NCI-H2196 (cell line): ENCODE data around the gene USPL1.

Source experiments
- DNase-seq: peaks from one replicate; lab custom pipeline; 2025; ENCODE audit not compliant: unreplicated experiment; lab: John Stamatoyannopoulos, UW

USPL1 gene

DNA sequence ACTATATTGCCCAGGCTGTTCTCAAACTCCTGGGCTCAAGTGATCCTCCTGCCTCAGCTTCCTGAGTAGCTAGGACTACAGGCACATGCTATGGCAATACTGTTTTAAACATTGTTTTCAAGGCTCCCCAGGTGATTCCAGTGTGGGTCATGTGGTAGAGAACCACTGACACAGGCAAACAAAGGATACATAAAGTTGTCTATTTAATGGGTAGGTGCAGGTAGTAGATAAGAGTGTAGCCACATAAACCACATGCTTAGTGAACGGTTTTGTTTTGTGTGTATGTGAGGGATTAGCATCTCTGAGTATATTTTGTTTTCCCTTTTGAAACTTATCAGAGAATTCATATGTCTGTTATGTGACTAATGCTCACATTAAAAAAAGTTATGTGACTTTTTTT lies 36.7 kb downstream of the USPL1 start:
- no peak for DNase-seq

DNA sequence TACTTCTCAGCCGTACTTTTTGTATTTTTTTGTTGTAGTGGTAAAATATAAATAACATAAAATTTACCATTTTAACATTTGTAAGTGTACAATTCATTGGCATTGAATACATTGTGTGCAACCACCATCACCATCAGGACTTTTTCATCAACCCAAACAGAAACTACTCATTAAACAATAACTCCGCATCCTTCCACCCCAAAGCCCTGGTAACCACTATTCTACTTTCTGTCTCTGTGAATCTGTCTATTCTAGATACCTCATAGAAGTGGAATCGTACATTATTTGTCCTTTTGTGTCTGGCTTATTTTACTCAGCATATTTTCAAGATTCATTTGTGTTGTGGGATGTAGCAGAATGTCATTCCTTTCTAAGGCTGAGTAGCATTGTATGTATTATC lies 38.5 kb downstream of the USPL1 start:
- no peak for DNase-seq

DNA sequence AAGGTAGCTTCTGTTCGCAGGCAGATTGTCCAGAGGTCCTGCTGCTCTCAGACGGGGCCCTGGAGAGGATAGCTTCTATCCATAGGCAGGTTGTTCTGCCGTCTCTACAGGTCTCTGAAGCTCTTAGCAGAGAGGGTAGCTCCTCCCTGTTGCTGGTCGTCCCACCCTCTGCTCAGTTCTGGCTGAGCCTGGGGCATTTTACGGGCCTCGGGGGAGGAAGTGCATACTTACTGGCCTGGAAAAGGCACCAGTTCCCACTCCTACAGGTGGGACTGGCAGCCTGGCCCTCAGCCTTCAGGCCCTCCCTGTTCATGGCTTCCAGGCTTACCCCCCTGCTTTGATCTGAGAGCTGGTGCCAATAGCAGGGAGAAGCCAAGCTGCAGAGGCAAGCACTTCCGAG lies 42.3 kb downstream of the USPL1 start:
- DNase-seq, result no peak

DNA sequence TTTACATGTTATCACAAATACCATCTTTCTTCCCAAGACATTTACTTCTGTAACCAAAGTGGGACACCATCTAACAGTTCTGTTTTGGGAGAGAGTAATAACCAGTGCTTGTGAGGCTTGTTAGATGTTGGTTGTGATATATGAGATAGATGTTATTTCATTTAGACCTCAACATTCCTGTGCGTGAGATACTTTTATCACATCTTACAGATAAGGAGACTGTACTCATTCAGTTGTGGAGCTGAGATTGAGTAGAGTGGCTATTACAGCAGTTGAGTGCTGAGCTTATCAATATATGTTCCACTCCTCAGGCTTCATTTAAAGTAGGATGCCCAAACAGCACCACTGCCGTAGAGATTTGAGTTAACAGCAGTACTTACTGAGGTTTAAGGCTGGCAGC lies 43.1 kb downstream of the USPL1 start:
- DNase-seq, result no peak

DNA sequence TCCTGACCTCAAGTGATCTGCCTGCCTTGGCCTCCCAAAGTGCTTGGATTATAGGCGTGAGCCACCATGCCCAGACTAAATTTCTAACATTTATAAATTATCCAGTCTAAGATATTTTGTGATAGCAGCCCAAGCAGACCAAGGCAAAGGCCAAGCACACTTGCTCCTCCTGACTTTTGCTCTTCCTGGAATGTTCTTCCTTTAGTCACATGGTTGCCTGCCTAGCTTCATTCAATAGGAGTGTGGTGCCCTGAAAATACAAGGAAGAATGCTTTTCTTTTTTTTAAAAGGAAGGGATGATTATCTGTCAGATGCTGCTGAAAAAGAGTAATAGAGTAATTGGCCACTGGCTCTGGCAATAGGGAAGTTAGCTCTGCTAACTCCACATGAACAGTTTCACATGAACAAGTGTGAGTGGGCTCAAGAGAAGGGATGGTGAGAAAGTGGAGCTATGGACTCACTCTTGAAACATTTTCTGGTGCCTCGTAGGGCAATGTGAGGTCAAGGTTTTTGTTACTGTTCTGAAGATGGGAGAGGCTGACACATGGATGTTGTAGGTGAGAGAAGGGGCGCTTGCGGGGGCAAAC lies 47.1 kb downstream of the USPL1 start:
- no peak for DNase-seq

DNA sequence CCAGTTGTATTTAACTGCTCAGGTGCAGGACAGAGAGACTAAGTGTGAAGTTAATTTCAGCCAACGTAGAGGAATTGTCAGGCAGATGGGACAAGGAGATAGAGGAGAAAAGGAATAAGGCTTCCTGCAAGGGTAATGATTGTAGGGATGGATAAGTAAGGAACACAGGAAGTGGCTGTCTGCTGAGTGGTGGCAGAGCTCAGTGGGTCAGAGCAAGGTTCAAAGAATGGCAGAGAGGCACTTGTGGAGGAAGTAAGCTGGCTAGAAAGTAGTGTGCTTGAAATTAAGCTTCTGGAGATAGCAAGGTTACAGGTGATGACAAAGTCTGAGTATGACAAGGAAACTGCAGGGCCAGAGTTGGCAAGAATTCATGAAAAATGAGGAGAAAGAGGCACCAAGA lies 47.9 kb downstream of the USPL1 start:
- DNase-seq, result no peak

DNA sequence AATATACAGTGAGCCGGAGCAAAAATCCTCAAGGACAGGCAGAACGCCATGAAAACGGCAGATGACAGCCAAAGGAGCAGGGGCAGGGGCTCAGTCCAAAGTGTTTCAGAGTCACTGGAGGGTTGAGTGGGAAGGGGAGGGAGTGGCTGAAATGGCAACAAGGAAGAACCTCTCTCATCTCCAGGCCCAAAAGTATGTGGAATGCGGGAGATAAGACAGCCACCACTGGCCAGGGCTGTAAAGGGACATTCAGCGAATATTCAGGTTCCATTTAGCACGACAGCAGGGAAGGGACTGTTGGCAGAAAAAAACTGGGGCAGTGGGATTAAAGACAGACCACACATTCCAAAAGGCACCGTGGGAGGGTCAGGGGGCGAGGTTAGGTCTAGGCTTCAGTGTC lies 48.4 kb downstream of the USPL1 start:
- DNase-seq, result no peak

DNA sequence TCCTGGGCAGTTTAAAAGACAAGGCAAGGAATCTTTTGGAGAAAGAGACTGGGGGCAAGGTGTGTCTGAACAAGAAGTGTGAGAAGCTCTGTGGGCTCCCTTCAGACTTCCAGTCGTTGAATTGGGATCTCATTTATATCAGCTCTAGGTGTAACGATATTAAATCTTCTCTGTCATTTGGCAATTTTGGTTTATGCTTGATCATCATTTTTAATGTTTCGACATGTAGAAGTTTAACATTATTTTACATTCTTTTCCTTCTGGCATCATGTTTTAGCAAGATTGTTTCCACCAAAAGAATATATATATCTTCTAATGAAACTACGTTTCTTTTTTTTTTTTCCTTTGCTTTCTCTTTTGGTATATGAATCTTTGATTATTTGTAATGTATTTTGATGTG lies 49.3 kb downstream of the USPL1 start:
- no peak for DNase-seq

DNA sequence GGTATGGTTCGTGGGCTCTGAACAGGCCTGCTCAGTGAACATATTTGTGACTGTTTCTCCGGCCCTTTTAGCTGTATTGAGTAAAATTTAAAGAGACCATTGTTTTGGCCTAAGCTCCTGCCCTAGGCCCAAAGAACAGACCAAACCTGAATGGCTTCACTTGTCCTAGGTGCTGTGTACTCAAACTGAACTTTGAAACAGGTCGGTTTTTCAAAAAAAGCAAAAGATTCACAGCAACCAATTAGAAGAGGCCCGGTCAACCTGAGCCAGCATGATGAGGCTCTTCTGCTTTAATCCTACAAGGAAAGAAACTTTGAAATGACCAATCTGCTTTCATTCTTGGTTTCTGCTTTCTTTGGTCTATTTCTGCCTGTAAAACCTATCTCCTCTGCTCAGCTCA lies 50.6 kb downstream of the USPL1 start:
- DNase-seq, result no peak

DNA sequence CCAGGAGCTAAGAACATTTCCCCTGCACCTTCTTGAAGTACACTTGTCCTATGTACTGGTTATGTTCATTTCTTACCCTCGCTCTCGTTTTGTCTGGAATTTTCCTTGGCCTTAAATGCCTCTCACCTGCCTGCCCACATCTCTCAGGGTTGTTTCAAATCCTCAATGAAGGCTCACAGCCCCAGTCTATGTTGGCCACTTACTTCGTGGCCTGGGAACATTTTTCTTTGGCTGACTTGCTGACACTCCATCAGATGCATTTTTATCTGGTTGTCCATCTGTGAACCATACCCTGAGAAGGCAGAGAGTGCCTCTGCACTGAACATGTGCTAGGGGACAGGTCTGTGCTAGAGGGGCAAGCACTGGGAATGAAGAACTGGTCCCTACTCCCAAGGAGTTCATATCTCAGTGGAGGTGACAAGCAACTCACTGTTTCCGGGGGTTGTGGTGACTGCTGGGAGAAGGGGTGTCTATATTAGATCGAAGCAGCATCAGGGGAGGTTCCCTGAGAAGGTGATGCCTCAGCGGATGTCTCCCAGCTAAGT lies 53.6 kb downstream of the USPL1 start:
- no peak for DNase-seq

DNA sequence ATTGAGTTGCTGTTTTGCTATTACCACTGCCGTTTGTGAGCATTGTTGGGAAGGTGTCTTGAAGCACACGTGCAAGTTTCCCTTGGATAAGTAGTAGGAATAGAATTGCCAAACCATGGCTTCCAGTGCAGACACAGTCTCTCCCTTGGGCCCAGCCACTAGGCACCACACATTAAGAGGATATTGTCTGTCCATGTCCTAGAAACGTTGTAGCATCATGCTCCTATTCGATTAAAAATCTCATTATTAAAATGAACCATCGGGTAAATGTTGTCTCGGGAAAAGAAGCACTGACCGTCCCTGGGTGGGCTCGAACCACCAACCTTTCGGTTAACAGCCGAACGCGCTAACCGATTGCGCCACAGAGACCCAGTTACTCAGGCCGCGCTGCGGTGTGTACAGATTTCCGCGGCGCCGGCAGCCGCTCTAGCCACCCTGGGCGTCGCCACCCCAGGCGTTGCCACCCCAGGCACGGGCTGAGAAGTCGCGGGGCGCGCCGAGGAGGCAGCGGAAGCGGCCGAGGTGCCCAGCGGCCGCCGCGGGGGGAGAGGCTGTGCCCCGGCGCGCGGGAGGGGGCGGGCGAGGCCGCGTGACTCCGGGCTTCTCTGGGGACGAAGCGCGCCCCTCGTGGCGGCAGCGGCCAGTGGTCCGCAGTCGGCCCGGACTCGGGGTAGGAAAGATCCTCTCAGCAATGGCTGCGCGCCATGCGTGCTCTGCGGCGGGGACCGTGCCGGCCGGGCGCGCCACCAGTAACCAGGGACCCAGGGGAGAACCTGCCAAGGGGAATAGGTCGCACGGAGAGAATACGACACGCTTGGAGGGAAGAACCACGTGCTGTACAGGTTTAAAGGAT lies 56.2 kb downstream of the USPL1 start:
- peak; percentile 77 for DNase-seq

DNA sequence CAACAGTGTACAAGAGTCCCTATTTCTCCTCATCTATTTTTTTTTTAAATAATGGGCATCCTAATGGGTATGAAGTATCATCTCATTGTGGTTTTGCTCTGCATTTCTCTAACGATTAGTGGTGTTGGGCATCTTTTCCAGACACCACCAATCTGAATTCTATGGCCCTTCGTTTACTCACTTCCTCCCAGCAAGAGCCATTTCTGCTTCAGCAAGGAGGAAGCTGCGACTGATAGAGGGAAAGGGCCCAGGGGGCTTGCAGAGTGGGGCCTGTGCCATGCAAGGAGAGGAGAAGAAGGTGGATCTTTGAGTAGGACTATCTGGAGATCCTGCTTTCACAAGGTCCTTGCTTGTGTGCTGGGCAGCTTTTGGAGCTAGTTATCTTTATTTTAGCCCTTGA lies 58.0 kb downstream of the USPL1 start:
- DNase-seq, result no peak

DNA sequence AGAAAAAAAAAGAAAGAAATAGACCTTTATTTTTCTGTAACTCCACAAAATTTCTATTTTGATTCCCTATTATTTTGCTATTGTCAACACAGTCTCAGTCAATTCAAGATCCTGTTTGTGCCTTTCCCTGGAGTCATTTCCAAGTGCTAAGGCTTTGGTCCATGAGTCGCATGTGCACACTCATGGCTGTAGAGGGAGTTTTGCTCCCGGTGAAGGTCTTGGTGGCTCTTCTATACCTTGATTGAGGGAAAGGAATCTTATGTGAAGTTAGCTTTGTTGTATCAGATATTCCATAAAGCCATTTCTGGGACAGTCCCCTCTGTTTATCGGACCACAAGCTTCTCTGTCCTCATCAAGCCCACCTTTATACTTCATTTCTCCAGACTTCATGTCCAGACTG lies 59.0 kb downstream of the USPL1 start:
- no peak for DNase-seq

DNA sequence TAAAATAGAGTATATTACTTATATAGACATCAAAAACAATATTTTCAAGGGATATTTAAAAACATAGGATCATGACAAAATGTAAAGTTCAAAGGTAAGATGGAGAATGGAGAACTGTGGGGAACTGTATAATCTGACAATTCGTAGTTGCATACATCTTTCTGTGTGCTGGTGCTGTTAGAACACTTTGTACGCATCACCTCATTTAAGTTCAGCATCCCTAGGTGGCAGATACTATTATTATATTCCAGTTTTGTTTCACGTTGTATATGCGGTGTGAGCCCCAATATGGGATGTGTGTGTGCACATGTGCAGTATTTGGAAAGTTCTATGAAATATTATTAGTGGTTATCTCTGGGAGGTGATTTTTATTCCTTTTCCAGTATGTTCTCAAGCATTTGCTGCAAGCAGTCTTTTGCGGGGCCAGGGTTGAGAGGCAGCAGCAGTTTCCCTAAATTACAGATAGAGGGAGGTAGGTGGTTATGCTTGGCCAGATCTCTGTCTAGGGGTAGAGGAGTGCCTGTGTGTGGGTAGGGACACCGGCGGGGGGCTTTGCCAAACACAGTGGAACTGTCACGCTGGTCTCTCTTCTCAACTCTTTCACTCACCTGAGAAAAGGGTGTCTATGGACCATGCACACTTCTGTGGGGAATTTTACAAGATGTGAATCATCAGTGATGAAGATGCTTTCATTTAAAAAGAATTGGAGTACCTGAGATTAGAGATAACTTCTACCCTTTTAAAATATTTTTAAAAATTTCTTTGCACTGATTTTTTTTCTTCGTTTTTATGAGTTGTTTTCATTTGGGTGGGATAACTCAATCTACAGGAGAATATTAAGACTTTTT lies 62.0 kb downstream of the USPL1 start:
- DNase-seq, result no peak

DNA sequence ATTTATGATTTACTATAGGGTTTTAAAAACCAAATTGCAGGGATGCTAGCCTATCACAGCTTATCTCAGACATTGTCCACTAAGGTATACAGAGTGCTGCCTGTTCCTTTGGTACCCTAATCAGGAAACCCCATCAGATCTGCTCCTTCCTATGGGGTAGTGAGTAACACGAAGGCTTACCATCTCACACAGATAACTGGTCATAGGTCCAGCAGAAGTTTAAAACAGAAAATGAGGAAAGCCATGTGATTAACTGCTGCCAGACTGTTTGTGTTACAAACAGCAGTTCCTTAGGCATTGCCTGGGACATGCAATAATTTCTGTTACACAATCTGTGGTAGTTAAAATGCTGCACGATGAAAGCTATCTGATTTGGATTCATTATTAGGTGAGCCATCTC lies 64.1 kb downstream of the USPL1 start:
- DNase-seq, result no peak

DNA sequence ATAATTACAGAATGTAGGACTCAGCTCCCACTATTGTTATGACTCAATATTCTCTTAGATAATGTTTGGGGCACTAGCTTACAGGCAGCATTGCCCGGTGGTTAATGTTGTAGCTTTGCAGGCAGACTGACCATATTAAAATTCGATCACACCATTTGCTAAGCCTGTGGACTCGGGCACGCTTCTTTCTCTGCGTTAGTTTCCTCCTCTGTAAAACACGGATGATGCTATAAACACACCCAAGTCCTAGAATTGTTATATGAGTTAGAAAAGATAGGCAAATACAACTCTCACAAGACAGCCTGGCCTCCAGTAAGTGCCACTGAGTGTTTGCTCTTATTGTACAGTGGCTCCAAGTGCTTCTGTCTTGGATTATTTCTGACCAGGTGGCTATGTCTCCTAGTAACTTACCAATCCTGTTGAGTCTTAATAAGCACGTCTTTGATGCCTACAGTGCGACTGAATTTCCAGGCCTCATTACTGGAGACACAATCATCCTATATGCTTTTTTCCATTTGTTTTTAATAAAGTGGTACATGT lies 67.7 kb downstream of the USPL1 start:
- DNase-seq, result no peak

DNA sequence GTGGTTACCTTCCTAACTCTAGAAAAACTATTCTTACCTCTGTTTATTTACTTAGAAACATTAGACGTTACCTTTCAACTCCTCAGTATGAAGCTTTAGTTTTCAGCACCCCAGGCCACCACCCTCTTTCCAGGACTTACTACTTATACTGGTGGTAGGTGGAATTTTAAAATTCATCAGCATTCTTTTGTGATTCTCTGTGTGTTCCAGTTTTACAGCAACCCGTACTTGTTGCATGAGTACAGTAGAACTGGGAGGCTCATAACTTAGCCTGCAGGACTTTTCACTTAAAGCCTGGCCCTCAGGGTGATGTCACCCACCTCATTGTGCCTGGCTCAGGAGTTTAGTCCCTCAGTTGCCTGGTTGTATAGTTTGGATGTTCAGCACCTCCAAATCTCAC lies 68.3 kb downstream of the USPL1 start:
- no peak for DNase-seq

DNA sequence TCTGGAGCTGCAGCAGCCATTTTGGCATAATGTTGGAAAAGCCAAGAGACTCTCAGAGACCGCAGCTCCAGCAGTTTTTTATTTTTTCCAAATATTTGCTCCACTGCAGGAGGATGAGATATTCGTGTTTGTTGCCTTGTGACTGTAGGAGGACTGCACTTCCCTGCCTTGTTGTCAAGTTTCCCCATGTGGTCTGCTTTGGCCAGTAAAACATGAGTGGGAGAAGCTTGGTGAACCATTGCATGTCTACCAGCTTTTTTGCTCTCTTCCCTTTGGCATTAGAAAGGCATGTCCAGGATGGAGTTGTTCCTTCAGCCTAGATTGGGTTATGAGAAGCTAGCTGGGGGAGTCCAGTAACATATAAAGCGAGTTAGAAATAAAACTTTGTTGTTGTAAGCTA lies 69.9 kb downstream of the USPL1 start:
- no peak for DNase-seq

DNA sequence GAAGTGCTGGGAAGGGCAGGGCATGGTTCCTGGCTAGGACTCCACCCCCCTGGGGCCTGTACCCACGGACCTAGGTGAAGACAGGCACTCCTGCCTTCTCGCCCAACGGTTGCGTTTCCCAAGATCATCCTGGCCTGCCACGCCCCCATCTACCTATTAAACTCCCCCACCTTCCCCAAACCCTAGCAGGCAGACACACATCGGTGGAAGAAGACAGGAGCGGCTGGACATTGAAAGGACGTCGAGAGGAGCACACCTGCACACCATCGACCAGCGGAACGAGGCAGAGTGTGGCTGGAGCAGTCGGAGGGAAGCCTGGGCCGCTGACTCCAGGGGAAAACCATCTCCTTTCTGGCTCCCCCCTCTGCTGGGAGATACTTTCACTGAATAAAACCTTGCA lies 72.0 kb downstream of the USPL1 start:
- no peak for DNase-seq

DNA sequence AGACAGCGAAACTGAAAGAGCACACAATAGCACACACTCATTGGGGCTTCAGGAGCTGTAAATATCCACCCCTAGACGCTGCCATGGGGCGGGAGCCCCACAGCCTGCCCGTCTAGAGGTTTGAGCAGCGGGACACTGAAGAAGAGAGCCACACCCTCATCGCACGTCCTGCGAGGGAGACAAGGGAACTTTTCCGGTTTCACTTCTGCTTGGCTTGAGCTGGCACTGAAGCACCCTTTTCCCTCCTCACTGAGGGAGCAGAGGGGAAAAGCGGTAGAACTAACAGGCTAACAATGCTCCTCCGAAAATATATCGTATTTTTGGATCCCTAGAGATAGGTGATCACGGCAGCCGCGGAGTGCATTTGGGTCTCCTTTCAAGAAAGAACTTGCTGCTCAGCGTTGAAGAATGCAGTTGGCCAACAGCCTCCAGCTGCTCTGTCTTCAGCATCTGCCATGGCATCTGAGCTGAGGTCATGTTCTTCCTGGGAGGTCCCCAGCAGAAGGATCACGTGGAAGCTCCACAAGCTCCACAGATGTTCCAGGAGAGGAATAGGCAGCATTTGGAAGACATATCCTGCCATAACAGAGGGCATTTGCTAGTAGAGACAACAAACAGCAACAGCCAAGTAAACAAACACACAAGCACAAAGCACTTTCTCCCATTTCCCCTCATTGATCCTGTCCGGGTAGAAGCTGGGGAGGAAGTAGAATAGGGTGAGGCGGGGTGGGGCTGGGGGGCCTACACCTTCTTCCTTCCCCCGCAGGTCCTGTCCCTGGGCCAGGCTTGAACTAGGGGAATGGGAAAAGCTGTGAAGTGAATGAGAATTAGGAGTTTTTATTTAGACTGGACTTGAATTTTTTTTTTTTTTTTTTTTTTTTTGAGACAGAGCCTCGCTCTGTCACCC lies 72.8 kb downstream of the USPL1 start:
- DNase-seq, result peak; percentile 11
